ENCODE data around the gene CHST10. TPM values are rescaled to one million over a fixed set of nuclear protein-coding genes. Genes with fewer than 3 reads are reported as not detected.

CHST10 gene
- total RNA-seq, 6 donors from 2014 or later, result 2.1 to 14.7 (median 7.9) TPM

GRCh38 chr2:100418406-100418962 lies 1.0 kb upstream of the CHST10 start:
- TF ChIP-seq POLR2AphosphoS5 (IDR thresholded peaks at IDR 0.05) (no peak), CTCF (IDR thresholded peaks at IDR 0.05) (no peak), EP300 (IDR thresholded peaks at IDR 0.05) (no peak), POLR2A (IDR thresholded peaks at IDR 0.05) (no peak)
- Histone ChIP-seq H3K27ac (no peak overlapping the region), H3K36me3 (peaks cover 0 to 3% (median 0%) of the 10 kb centered on the region in 4 donors), H3K9me3 (no peaks in the 10 kb centered on the region), H3K4me1 (peaks cover 15 to 26% (median 19%) of the 10 kb centered on the region in 4 donors), H3K4me3 (no peak overlapping the region), H3K27me3 (no peaks in the 10 kb centered on the region)
- DNase-seq (no peak), ATAC-seq (ENCODE audit: low FRiP score in 2 of 2) (no peak)
- WGBS, 2 donors, result 90 to 92% methylated on average over 12 of the region's 12 CpGs

GRCh38 chr2:100417711-100418124 lies 250 bp upstream of the CHST10 start:
- DNase-seq (no peak), ATAC-seq (ENCODE audit: low FRiP score in 2 of 2) (no peak)
- 11 to 19% methylated on average over 13 to 19 of the region's 19 CpGs for WGBS, 2 donors
- no peak for TF ChIP-seq CTCF (IDR thresholded peaks at IDR 0.05)
- no peak for TF ChIP-seq EP300 (IDR thresholded peaks at IDR 0.05)
- TF ChIP-seq POLR2A (IDR thresholded peaks at IDR 0.05), result no peak
- TF ChIP-seq POLR2AphosphoS5 (IDR thresholded peaks at IDR 0.05), result no peak
- Histone ChIP-seq H3K27ac (peak overlapping the region in 3 of 4 donors; percentile 59 to 84 (median 72)), H3K36me3 (peaks cover 0 to 3% (median 0%) of the 10 kb centered on the region in 4 donors), H3K4me3 (peak overlapping the region in 3 of 4 donors; percentile 81 to 86 (median 85)), H3K4me1 (peaks cover 15 to 26% (median 19%) of the 10 kb centered on the region in 4 donors), H3K27me3 (no peaks in the 10 kb centered on the region), H3K9me3 (no peaks in the 10 kb centered on the region)

- TF ChIP-seq POLR2A (IDR thresholded peaks at IDR 0.05) (no peak), EP300 (IDR thresholded peaks at IDR 0.05) (no peak)
- H3K27ac ChIP-seq, result peak overlapping the region in 2 of 4 donors; percentile 79 to 84
- DNase-seq (no peak), ATAC-seq (ENCODE audit: low FRiP score in 2 of 2) (no peak)
- no peaks in the 10 kb centered on the region for H3K9me3 ChIP-seq
- H3K27me3 ChIP-seq, result no peaks in the 10 kb centered on the region
- WGBS, 2 donors, result 2 to 4% methylated on average over 5 of the region's 5 CpGs
- H3K4me3 ChIP-seq, result peak overlapping the region; percentile 70 to 86 (median 83)
- H3K4me1 ChIP-seq, result peaks cover 15 to 26% (median 19%) of the 10 kb centered on the region in 4 donors
- peaks cover 0 to 3% (median 0%) of the 10 kb centered on the region in 4 donors for H3K36me3 ChIP-seq
Observed at GRCh38 chr2:100416397-100416934, 1.0 kb downstream of the CHST10 start.

GRCh38 chr2:100413571-100413970 lies 3.9 kb downstream of the CHST10 start:
- Histone ChIP-seq H3K9me3 (no peaks in the 10 kb centered on the region), H3K27me3 (no peaks in the 10 kb centered on the region), H3K27ac (no peak overlapping the region), H3K36me3 (peaks cover 0 to 3% (median 0%) of the 10 kb centered on the region in 4 donors), H3K4me1 (peaks cover 15 to 26% (median 21%) of the 10 kb centered on the region in 4 donors), H3K4me3 (no peak overlapping the region)
- DNase-seq (no peak), ATAC-seq (ENCODE audit: low FRiP score in 2 of 2) (no peak)
- WGBS, 2 donors, result 81 to 95% methylated on average over 4 of the region's 4 CpGs
- TF ChIP-seq CTCF (IDR thresholded peaks at IDR 0.05) (no peak), POLR2AphosphoS5 (IDR thresholded peaks at IDR 0.05) (no peak), POLR2A (IDR thresholded peaks at IDR 0.05) (no peak), EP300 (IDR thresholded peaks at IDR 0.05) (no peak)

- Histone ChIP-seq H3K27ac (no peak overlapping the region), H3K27me3 (no peaks in the 10 kb centered on the region), H3K4me3 (no peak overlapping the region), H3K36me3 (peaks cover 0 to 3% (median 0%) of the 10 kb centered on the region in 4 donors), H3K9me3 (no peaks in the 10 kb centered on the region), H3K4me1 (peaks cover 15 to 24% (median 21%) of the 10 kb centered on the region in 4 donors)
- ATAC-seq (ENCODE audit: low FRiP score in 2 of 2), result no peak
- TF ChIP-seq POLR2A (IDR thresholded peaks at IDR 0.05), result no peak
- no peak for TF ChIP-seq CTCF (IDR thresholded peaks at IDR 0.05)
- no peak for TF ChIP-seq POLR2AphosphoS5 (IDR thresholded peaks at IDR 0.05)
- 90 to 95% methylated on average over 5 of the region's 5 CpGs for WGBS, 2 donors
- DNase-seq, result no peak
Observed at GRCh38 chr2:100412881-100413321, 4.6 kb downstream of the CHST10 start.
